Measurements from ENCODE around the gene DNAH9.

DNAH9 gene

DNA sequence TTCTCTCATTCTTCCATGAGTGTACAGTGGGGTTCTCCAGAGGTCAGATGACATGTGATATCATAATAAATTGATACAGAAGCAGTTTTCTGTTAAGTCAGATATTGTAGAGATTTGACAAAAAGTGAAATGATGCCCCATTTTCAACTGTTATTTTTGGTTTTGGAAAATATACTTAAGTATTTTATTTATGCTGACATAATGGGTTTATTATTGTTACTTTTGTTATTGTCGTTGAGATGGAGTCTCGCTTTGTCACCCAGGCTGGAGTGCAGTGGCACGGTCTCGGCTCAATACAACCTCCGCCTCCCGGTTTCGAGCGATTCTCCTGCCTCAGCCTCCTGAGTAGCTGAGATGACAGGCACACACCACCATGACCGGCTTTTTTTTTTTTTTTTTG is 94.4 kb downstream of the DNAH9 start:
- H3K4me3 ChIP-seq (replicated peaks; ENCODE audit: insufficient read depth, low read length) = no peak overlapping the region
- TF ChIP-seq, protein P1, sequence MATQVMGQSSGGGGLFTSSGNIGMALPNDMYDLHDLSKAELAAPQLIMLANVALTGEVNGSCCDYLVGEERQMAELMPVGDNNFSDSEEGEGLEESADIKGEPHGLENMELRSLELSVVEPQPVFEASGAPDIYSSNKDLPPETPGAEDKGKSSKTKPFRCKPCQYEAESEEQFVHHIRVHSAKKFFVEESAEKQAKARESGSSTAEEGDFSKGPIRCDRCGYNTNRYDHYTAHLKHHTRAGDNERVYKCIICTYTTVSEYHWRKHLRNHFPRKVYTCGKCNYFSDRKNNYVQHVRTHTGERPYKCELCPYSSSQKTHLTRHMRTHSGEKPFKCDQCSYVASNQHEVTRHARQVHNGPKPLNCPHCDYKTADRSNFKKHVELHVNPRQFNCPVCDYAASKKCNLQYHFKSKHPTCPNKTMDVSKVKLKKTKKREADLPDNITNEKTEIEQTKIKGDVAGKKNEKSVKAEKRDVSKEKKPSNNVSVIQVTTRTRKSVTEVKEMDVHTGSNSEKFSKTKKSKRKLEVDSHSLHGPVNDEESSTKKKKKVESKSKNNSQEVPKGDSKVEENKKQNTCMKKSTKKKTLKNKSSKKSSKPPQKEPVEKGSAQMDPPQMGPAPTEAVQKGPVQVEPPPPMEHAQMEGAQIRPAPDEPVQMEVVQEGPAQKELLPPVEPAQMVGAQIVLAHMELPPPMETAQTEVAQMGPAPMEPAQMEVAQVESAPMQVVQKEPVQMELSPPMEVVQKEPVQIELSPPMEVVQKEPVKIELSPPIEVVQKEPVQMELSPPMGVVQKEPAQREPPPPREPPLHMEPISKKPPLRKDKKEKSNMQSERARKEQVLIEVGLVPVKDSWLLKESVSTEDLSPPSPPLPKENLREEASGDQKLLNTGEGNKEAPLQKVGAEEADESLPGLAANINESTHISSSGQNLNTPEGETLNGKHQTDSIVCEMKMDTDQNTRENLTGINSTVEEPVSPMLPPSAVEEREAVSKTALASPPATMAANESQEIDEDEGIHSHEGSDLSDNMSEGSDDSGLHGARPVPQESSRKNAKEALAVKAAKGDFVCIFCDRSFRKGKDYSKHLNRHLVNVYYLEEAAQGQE (IDR thresholded peaks at IDR 0.05; ENCODE audit: insufficient replicate concordance, low read depth) = no peak
- TF ChIP-seq GABPA (IDR thresholded peaks at IDR 0.05; ENCODE audit: low read depth) (no peak), SPI1 (IDR thresholded peaks at IDR 0.05; ENCODE audit: borderline replicate concordance, low read depth) (no peak), POLR2AphosphoS5 (IDR thresholded peaks at IDR 0.05; ENCODE audit: low read depth) (no peak)
- TF ChIP-seq, protein P2, sequence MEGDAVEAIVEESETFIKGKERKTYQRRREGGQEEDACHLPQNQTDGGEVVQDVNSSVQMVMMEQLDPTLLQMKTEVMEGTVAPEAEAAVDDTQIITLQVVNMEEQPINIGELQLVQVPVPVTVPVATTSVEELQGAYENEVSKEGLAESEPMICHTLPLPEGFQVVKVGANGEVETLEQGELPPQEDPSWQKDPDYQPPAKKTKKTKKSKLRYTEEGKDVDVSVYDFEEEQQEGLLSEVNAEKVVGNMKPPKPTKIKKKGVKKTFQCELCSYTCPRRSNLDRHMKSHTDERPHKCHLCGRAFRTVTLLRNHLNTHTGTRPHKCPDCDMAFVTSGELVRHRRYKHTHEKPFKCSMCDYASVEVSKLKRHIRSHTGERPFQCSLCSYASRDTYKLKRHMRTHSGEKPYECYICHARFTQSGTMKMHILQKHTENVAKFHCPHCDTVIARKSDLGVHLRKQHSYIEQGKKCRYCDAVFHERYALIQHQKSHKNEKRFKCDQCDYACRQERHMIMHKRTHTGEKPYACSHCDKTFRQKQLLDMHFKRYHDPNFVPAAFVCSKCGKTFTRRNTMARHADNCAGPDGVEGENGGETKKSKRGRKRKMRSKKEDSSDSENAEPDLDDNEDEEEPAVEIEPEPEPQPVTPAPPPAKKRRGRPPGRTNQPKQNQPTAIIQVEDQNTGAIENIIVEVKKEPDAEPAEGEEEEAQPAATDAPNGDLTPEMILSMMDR (IDR thresholded peaks at IDR 0.05; ENCODE audit: insufficient read depth, low read length) = no peak
- no peaks in the 10 kb centered on the region for H3K27me3 ChIP-seq (ENCODE audit: insufficient read depth, poor library complexity, severe bottlenecking)
- DNase-seq (ENCODE audit: low read depth in 1 of 2, low spot score in 1 of 2) = no peak
- no peak overlapping the region for H3K27ac ChIP-seq (replicated peaks)

DNA sequence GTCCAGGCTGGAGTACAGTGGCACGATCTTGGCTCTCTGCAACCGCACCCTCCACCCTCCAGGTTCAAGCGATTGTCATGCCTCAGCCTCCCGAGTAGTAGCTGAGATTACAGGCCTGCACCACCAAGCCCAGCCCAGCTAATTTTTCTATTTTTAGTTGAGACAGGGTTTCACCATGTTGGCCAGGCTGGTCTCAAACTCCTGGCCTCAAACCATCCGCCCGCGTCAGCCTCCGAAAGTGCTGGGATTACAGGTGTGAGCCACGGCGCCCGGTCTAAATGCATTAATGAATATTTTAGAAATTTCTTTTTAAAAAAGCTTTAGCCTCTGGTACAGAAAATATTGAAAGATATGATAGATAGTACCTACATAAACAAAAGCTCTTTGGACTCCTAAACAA is 95.0 kb downstream of the DNAH9 start:
- DNase-seq (ENCODE audit: low read depth in 1 of 2, low spot score in 1 of 2) = no peak
- Histone ChIP-seq H3K27me3 (ENCODE audit: insufficient read depth, poor library complexity, severe bottlenecking) (no peaks in the 10 kb centered on the region), H3K27ac (replicated peaks) (no peak overlapping the region), H3K4me3 (replicated peaks; ENCODE audit: insufficient read depth, low read length) (no peak overlapping the region)
- no peak for TF ChIP-seq GABPA (IDR thresholded peaks at IDR 0.05; ENCODE audit: low read depth)

DNA sequence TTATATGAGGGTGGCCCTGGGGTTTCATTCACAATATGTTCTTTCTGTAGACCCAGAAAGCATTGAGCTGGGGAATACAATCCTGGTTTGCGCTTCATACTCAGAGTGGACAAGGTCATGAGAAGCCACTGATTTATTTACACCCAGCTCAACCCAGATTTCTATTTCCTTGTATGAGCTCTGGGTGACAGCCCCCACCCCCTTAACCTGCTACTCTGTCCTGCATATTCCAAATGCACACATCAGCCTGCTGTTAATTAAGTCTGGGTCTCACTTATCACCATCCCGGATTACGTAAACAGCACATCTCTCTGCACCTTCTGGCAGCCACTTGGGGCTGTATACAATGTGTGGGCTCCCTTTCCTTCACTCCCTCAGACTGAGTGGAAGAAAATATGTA is 102.4 kb downstream of the DNAH9 start:
- TF ChIP-seq POLR2AphosphoS5 (IDR thresholded peaks at IDR 0.05; ENCODE audit: low read depth) = no peak
- no peak overlapping the region for H3K27ac ChIP-seq (replicated peaks)
- H3K27me3 ChIP-seq (ENCODE audit: insufficient read depth, poor library complexity, severe bottlenecking) = no peaks in the 10 kb centered on the region
- no peak for DNase-seq (ENCODE audit: low read depth in 1 of 2, low spot score in 1 of 2)
- no peak overlapping the region for H3K4me3 ChIP-seq (replicated peaks; ENCODE audit: insufficient read depth, low read length)

DNA sequence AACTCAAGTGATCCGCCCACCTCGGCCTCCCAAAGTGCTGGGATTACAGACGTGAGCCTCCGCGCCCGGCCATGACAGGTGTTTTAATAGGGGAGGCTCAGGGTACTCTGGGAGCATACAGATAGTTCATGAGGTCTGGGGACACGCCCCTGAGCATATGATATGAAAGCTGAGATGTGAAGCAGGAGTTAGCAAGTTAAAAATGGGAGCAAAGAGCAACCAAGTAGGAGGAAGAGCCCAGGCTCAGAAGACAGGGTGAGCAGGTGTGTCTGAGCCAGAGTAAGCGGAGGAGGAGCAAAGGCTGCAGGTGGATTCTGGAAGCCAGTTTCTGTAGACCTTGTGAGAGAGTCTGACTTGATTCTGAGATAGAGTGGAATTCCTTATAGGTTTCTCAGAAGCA is 103.6 kb downstream of the DNAH9 start:
- TF ChIP-seq POLR2AphosphoS5 (IDR thresholded peaks at IDR 0.05; ENCODE audit: low read depth) (no peak), GABPA (IDR thresholded peaks at IDR 0.05; ENCODE audit: low read depth) (no peak), SPI1 (IDR thresholded peaks at IDR 0.05; ENCODE audit: borderline replicate concordance, low read depth) (no peak)
- TF ChIP-seq, protein P2 (IDR thresholded peaks at IDR 0.05; ENCODE audit: insufficient read depth, low read length) = no peak
- TF ChIP-seq, protein P1 (IDR thresholded peaks at IDR 0.05; ENCODE audit: insufficient replicate concordance, low read depth) = no peak
- H3K4me3 ChIP-seq (replicated peaks; ENCODE audit: insufficient read depth, low read length) = no peak overlapping the region
- H3K27me3 ChIP-seq (ENCODE audit: insufficient read depth, poor library complexity, severe bottlenecking) = no peaks in the 10 kb centered on the region
- no peak for DNase-seq (ENCODE audit: low read depth in 1 of 2, low spot score in 1 of 2)
- H3K27ac ChIP-seq (replicated peaks) = no peak overlapping the region

DNA sequence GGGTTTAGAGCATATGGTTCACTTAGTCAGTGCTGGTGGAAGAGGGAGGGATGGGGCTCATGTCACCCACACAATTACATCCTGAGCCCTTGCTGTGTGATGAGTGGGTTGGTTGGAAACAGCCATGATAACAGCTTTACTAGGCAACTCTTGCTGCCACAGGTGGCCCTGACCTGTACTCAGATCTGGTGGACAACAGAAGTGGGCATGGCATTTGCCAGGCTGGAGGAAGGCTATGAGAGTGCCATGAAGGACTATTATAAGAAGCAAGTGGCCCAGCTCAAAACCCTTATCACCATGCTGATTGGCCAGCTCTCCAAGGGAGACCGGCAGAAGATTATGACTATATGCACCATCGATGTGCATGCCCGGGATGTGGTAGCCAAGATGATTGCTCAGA is 105.8 kb downstream of the DNAH9 start:
- no peak overlapping the region for H3K27ac ChIP-seq (replicated peaks)
- no peak for DNase-seq (ENCODE audit: low read depth in 1 of 2, low spot score in 1 of 2)
- TF ChIP-seq, protein P2 (IDR thresholded peaks at IDR 0.05; ENCODE audit: insufficient read depth, low read length) = no peak
- TF ChIP-seq, protein P1 (IDR thresholded peaks at IDR 0.05; ENCODE audit: insufficient replicate concordance, low read depth) = no peak
- no peaks in the 10 kb centered on the region for H3K27me3 ChIP-seq (ENCODE audit: insufficient read depth, poor library complexity, severe bottlenecking)
- H3K4me3 ChIP-seq (replicated peaks; ENCODE audit: insufficient read depth, low read length) = no peak overlapping the region
